Left lung (tissue), 10 donors: ENCODE data around the gene CEP68. TPM values are rescaled to one million over a fixed set of nuclear protein-coding genes. Genes with fewer than 3 reads are reported as not detected.

ENCODE experiments used
- ATAC-seq: fragments of 200-7000 bp; cut with Tn5 transposase; one replicate; pipeline ENCODE4 v1.9.1; 2020; ENCODE audit warnings: moderate library complexity
- DNase-seq, 4 donors: peaks; one replicate each; pipeline ENCODE4 v3.0.0-alpha.2; 2013 to 2020
- H3K27ac ChIP-seq, 2 donors: fragments of 200-600 bp; sonication (generic) in 1 of 2; one replicate each; pipeline versions ENCODE4 v1.5.0 to v1.8.0; 2020 to 2021
- H3K27me3 ChIP-seq, 2 donors: fragments of 200-600 bp; sonication (generic) in 1 of 2; one replicate each; pipeline versions ENCODE4 v1.5.0 to v1.8.0; 2020 to 2021
- H3K36me3 ChIP-seq, 2 donors: fragments of 200-600 bp; sonication (generic) in 1 of 2; one replicate each; pipeline versions ENCODE4 v1.5.0 to v1.8.0; 2020 to 2021
- H3K4me1 ChIP-seq, 2 donors: fragments of 200-600 bp; one replicate each; pipeline ENCODE4 v1.8.0; 2021
- H3K4me3 ChIP-seq, 2 donors: fragments of 200-600 bp; sonication (generic) in 1 of 2; one replicate each; pipeline versions ENCODE4 v1.5.0 to v1.8.0; 2020 to 2021; ENCODE audit warnings: mild to moderate bottlenecking in 1 of 2
- H3K9me3 ChIP-seq, 2 donors: fragments of 200-600 bp; sonication (generic) in 1 of 2; one replicate each; pipeline versions ENCODE4 v1.5.0 to v1.8.0; 2020 to 2021
- intact Hi-C, 2 donors: fragments of 100-400 bp; cut with DNase I; formaldehyde crosslinking; loops; one replicate each; pipeline versions ENCODE4 v1.11.2 to v1.14.2; 2022
- polyA plus RNA-seq, 6 donors: library from polyadenylated mRNA; unstranded; fragments of 120-200 nt; gene quantifications; one replicate each; pipeline ENCODE4 v1.2.1, GENCODE V29; 2013; ENCODE audit not compliant: insufficient read length in 6 of 6
- total RNA-seq, 2 donors: library from RNA; stranded (reverse); fragmentation: NEBNext Ultra II Directional; extraction: Animal tissue kit (Norgen Biotek cat#: 25700); gene quantifications; one replicate each; pipeline ENCODE4 v1.2.1, GENCODE V29; 2021
- TF ChIP-seq, protein P1 (sequence below), 2 donors: fragments of 200-600 bp; sonication (generic) in 1 of 2; IDR thresholded peaks; one replicate each; pipeline versions ENCODE4 v1.5.0 to v1.8.0; 2021; ENCODE audit warnings: antibody characterized with exemption in 2 of 2
- donor health status: DM: no; HTN: yes; CAD: no.
- donor health status: DM: no; HTN: no; CAD: no.

The CEP68 gene
- total and polyA plus RNA-seq, 8 donors = 7.9 to 32.4 (median 30.2) TPM

DNA sequence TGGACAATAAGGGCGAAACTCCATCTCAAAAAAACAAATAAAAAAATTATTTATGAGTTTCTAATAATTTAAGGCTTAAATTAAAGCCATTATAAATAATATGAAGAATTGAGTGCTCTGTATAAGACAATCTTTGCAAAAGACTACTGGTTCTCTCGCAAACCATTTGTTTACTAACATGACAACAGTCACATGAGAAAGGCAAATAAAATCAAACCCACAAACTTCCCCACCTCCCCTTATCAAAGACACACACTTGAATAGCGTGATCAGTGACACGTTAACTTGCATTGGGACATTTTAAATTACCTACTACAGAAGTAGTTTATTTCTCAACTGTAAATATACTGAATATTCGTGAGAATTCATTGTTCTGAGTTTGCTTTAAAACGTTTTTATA, 52.6 kb downstream of the CEP68 start:
- Histone ChIP-seq H3K4me3 (no peak overlapping the region), H3K27ac (no peak overlapping the region), H3K27me3 (no peaks in the 10 kb centered on the region), H3K9me3 (no peaks in the 10 kb centered on the region), H3K36me3 (peaks cover 0 to 22% of the 10 kb centered on the region in 2 donors), H3K4me1 (peaks cover 0 to 46% of the 10 kb centered on the region in 2 donors)
- ATAC-seq (no peak), DNase-seq (no peak)
- intact Hi-C loops = no loop called here
- TF ChIP-seq, protein P1, sequence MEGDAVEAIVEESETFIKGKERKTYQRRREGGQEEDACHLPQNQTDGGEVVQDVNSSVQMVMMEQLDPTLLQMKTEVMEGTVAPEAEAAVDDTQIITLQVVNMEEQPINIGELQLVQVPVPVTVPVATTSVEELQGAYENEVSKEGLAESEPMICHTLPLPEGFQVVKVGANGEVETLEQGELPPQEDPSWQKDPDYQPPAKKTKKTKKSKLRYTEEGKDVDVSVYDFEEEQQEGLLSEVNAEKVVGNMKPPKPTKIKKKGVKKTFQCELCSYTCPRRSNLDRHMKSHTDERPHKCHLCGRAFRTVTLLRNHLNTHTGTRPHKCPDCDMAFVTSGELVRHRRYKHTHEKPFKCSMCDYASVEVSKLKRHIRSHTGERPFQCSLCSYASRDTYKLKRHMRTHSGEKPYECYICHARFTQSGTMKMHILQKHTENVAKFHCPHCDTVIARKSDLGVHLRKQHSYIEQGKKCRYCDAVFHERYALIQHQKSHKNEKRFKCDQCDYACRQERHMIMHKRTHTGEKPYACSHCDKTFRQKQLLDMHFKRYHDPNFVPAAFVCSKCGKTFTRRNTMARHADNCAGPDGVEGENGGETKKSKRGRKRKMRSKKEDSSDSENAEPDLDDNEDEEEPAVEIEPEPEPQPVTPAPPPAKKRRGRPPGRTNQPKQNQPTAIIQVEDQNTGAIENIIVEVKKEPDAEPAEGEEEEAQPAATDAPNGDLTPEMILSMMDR (IDR thresholded peaks at IDR 0.05) = no peak

DNA sequence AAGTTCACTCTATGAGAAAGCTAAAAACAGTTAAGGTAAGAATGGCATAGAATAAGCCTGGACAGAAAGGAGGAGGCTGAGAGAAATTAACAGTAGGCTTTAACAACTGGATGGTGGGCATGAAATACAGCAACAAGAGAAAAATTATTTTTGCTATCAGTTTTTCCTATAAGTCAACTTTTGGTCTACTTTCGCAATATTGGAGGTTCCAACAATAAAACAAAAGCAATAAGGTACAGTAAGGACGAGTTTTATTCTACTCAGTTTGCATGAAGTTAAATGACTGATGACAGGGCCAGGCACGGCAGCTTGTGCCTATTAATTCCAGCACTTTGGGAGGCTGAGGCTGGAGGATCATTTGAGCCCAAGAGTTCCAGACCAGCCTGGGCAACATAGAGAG, 56.4 kb downstream of the CEP68 start:
- Histone ChIP-seq H3K27me3 (no peaks in the 10 kb centered on the region), H3K4me3 (no peak overlapping the region), H3K27ac (no peak overlapping the region), H3K9me3 (no peaks in the 10 kb centered on the region), H3K4me1 (peaks cover 2 to 65% of the 10 kb centered on the region in 2 donors), H3K36me3 (peaks cover 0 to 5% of the 10 kb centered on the region in 2 donors)
- TF ChIP-seq, protein P1 (IDR thresholded peaks at IDR 0.05) = no peak
- no peak for DNase-seq
- intact Hi-C loops = no loop called here
- ATAC-seq = no peak

DNA sequence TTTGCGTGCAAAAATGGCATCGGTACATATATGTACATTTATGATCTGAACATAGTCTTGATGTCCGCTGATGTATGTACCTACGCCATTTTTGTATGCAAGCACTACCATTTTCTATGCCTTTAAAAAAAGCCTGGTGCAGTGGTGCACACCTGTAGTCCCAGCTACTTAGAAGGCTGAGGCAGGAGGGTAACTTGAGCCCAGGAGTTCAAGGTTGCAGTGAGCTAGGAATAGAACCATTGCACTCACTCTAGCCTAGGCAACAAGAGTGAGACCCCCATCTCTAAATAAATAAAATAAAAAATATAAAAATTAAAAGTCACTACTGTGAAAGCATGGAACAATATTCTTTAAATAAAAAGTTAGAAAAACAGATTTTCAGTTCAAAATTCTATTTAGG, 57.0 kb downstream of the CEP68 start:
- no peaks in the 10 kb centered on the region for H3K27me3 ChIP-seq
- H3K4me1 ChIP-seq = peaks cover 2 to 71% of the 10 kb centered on the region in 2 donors
- H3K9me3 ChIP-seq = no peaks in the 10 kb centered on the region
- intact Hi-C loops = no loop called here
- DNase-seq = no peak
- ATAC-seq = no peak
- TF ChIP-seq, protein P1 (IDR thresholded peaks at IDR 0.05) = no peak
- H3K27ac ChIP-seq = no peak overlapping the region
- H3K36me3 ChIP-seq = no peaks in the 10 kb centered on the region
- H3K4me3 ChIP-seq = no peak overlapping the region

DNA sequence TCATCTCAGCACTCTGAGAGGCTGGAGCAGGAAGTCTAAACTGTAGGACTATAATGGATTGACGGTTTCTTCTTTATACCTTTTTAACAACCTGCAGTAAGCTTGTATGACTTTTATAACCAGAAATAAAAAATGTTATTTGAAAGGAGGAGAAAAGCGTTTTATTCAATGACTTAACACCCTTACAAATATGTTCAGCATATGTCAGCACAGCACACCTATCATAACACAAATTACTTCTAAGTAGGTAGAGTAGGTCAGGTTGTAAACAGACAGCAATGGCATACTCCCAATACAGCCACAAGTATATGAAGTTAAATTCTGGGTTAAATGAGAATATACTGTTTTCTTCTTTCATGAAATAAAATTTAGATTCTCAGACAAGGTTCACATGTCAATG, 57.6 kb downstream of the CEP68 start:
- no peak overlapping the region for H3K27ac ChIP-seq
- DNase-seq (no peak), ATAC-seq (no peak)
- intact Hi-C loops = no loop called here
- no peaks in the 10 kb centered on the region for H3K36me3 ChIP-seq
- H3K27me3 ChIP-seq = no peaks in the 10 kb centered on the region
- no peaks in the 10 kb centered on the region for H3K9me3 ChIP-seq
- H3K4me3 ChIP-seq = no peak overlapping the region
- peaks cover 2 to 77% of the 10 kb centered on the region in 2 donors for H3K4me1 ChIP-seq
- TF ChIP-seq, protein P1 (IDR thresholded peaks at IDR 0.05) = no peak

DNA sequence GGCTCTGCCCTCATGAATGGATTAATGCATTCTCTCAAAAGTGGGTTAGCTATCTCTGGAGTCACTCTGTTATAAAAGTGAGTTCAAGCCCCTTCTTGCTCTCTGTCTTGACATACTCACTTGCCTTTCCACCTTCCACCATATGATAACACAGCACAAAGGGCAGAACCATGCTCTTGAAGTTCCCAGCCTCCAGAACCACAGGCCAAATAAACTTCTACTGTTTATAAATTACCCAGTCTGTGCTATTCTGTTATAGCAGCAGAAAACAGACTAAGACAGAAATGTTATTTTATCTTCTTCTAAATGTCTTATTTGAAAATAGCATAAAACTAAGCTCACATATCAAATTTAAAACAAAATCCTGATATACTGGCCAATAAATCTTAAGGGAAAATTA, 58.7 kb downstream of the CEP68 start:
- intact Hi-C loops = no loop called here
- no peak for DNase-seq
- Histone ChIP-seq H3K27me3 (no peaks in the 10 kb centered on the region), H3K9me3 (no peaks in the 10 kb centered on the region), H3K4me3 (no peak overlapping the region), H3K36me3 (no peaks in the 10 kb centered on the region), H3K27ac (no peak overlapping the region), H3K4me1 (peaks cover 2 to 88% of the 10 kb centered on the region in 2 donors)
- TF ChIP-seq, protein P1 (IDR thresholded peaks at IDR 0.05) = no peak
- no peak for ATAC-seq
